Neural cell (in vitro differentiated cells): ENCODE data around the gene DNAAF2.

Experiments used
- EP300 ChIP-seq: fragments of 450-650 bp; conservative IDR thresholded peaks from 2 replicates; pipeline ENCODE4 v1.6.1; 2014; ENCODE audit warnings: antibody characterized with exemption, mild to moderate bottlenecking, moderate library complexity; ENCODE audit not compliant: poor library complexity, severe bottlenecking
- EZH2 ChIP-seq: fragments of 200-600, 300-800 bp; shearing (Covaris generic), sonication (generic); IDR thresholded peaks from 2 replicates; pipeline ENCODE4 v1.6.1; 2014; ENCODE audit warnings: antibody characterized with exemption, low read length, borderline replicate concordance, mild to moderate bottlenecking; ENCODE audit not compliant: insufficient read depth, poor library complexity, severe bottlenecking
- POLR2AphosphoS5 ChIP-seq: IDR thresholded peaks from 2 replicates; pipeline ENCODE4 v1.6.1; 2012
- SMC3 ChIP-seq: fragments of 450-650 bp; conservative IDR thresholded peaks from 2 replicates; pipeline ENCODE4 v1.6.1; 2014; ENCODE audit warnings: antibody characterized with exemption, mild to moderate bottlenecking, moderate library complexity; ENCODE audit not compliant: poor library complexity
- TF ChIP-seq, protein P1 (sequence below): fragments of 450-650 bp; IDR thresholded peaks from 2 replicates; pipeline ENCODE4 v1.5.1; 2014; ENCODE audit warnings: antibody characterized with exemption, mild to moderate bottlenecking, moderate library complexity; ENCODE audit not compliant: poor library complexity, severe bottlenecking
- TF ChIP-seq, protein P2 (sequence below): IDR thresholded peaks from 2 replicates; pipeline ENCODE4 v1.6.1; 2012; ENCODE audit warnings: borderline replicate concordance

DNA sequence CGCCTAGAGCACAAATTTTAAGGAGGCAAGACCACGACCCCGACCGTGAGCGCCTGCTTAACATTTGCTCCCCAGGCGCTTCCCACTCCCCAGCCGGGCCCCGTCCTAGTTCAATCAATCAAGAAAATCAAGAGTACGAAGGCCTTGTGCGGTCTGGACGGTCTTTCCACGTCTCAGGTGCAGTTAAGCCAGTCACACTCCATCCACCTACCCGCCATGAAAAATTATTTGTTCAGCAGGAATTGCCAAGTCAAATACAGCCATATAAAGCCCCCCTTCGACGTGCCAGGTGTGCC is 36.9 kb downstream of the DNAAF2 start:
- TF ChIP-seq, protein P1, sequence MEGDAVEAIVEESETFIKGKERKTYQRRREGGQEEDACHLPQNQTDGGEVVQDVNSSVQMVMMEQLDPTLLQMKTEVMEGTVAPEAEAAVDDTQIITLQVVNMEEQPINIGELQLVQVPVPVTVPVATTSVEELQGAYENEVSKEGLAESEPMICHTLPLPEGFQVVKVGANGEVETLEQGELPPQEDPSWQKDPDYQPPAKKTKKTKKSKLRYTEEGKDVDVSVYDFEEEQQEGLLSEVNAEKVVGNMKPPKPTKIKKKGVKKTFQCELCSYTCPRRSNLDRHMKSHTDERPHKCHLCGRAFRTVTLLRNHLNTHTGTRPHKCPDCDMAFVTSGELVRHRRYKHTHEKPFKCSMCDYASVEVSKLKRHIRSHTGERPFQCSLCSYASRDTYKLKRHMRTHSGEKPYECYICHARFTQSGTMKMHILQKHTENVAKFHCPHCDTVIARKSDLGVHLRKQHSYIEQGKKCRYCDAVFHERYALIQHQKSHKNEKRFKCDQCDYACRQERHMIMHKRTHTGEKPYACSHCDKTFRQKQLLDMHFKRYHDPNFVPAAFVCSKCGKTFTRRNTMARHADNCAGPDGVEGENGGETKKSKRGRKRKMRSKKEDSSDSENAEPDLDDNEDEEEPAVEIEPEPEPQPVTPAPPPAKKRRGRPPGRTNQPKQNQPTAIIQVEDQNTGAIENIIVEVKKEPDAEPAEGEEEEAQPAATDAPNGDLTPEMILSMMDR = no peak
- TF ChIP-seq POLR2AphosphoS5 = no peak
- no peak for TF ChIP-seq EP300
- TF ChIP-seq EZH2 = no peak
- TF ChIP-seq, protein P2, sequence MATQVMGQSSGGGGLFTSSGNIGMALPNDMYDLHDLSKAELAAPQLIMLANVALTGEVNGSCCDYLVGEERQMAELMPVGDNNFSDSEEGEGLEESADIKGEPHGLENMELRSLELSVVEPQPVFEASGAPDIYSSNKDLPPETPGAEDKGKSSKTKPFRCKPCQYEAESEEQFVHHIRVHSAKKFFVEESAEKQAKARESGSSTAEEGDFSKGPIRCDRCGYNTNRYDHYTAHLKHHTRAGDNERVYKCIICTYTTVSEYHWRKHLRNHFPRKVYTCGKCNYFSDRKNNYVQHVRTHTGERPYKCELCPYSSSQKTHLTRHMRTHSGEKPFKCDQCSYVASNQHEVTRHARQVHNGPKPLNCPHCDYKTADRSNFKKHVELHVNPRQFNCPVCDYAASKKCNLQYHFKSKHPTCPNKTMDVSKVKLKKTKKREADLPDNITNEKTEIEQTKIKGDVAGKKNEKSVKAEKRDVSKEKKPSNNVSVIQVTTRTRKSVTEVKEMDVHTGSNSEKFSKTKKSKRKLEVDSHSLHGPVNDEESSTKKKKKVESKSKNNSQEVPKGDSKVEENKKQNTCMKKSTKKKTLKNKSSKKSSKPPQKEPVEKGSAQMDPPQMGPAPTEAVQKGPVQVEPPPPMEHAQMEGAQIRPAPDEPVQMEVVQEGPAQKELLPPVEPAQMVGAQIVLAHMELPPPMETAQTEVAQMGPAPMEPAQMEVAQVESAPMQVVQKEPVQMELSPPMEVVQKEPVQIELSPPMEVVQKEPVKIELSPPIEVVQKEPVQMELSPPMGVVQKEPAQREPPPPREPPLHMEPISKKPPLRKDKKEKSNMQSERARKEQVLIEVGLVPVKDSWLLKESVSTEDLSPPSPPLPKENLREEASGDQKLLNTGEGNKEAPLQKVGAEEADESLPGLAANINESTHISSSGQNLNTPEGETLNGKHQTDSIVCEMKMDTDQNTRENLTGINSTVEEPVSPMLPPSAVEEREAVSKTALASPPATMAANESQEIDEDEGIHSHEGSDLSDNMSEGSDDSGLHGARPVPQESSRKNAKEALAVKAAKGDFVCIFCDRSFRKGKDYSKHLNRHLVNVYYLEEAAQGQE = no peak
- TF ChIP-seq SMC3 = no peak
